SU-DHL-6 (cell line): ENCODE data around the gene GPR107.

Source experiments
- CTCF ChIP-seq: fragments of 200-600 bp; sonication (generic); IDR thresholded peaks from one replicate; pipeline ENCODE4 v1.5.1; 2017; ENCODE audit warnings: antibody characterized with exemption, mild to moderate bottlenecking, low read length, moderate library complexity; ENCODE audit not compliant: insufficient read depth, poor library complexity, severe bottlenecking
- EZH2phosphoT487 ChIP-seq: fragments of 200-600 bp; sonication (generic), shearing (Covaris generic); conservative IDR thresholded peaks from 2 replicates; pipeline ENCODE4 v1.6.1; 2018; ENCODE audit warnings: mild to moderate bottlenecking, antibody characterized with exemption, low read length, moderate library complexity, mixed read lengths

GRCh38 chr9:130117816-130118632, 64.3 kb downstream of the GPR107 start:
- TF ChIP-seq CTCF = no peak
- no peak for TF ChIP-seq EZH2phosphoT487
